NCI-H1092 (cell line): ENCODE results near the gene SLC66A2.

Experiments used
- DNase-seq: peaks from one replicate; lab custom pipeline; 2025; lab: John Stamatoyannopoulos, UW

SLC66A2 gene

GRCh38 chr18:79919089-79919488 is 32.4 kb downstream of the SLC66A2 start:
- DNase-seq = no peak

GRCh38 chr18:79918615-79919011 is 32.8 kb downstream of the SLC66A2 start:
- DNase-seq = no peak

GRCh38 chr18:79917853-79918614 is 33.4 kb downstream of the SLC66A2 start:
- no peak for DNase-seq

GRCh38 chr18:79917169-79917852 is 34.1 kb downstream of the SLC66A2 start:
- DNase-seq = no peak

- DNase-seq = no peak
Observed at GRCh38 chr18:79916546-79917168, 34.8 kb downstream of the SLC66A2 start.

GRCh38 chr18:79916128-79916494 is 35.3 kb downstream of the SLC66A2 start:
- DNase-seq = no peak

GRCh38 chr18:79915161-79916127 is 36.0 kb downstream of the SLC66A2 start:
- no peak for DNase-seq

- no peak for DNase-seq
Observed at GRCh38 chr18:79914614-79915160, 36.8 kb downstream of the SLC66A2 start.

GRCh38 chr18:79912994-79913831 is 38.2 kb downstream of the SLC66A2 start:
- no peak for DNase-seq

- no peak for DNase-seq
Observed at GRCh38 chr18:79912409-79912991, 39.0 kb downstream of the SLC66A2 start.

- no peak for DNase-seq
Observed at GRCh38 chr18:79911344-79912270, 39.8 kb downstream of the SLC66A2 start.

- DNase-seq = no peak
Observed at GRCh38 chr18:79910563-79911343, 40.7 kb downstream of the SLC66A2 start.

GRCh38 chr18:79906706-79907105 is 44.7 kb downstream of the SLC66A2 start:
- DNase-seq = no peak

- no peak for DNase-seq
Observed at GRCh38 chr18:79905993-79906392, 45.5 kb downstream of the SLC66A2 start.

GRCh38 chr18:79905389-79905911 is 46.0 kb downstream of the SLC66A2 start:
- DNase-seq = no peak

- DNase-seq = no peak
Observed at GRCh38 chr18:79904357-79905147, 46.9 kb downstream of the SLC66A2 start.

GRCh38 chr18:79903787-79904356 is 47.6 kb downstream of the SLC66A2 start:
- DNase-seq = no peak
